Stimulated activated CD8-positive, alpha-beta memory T cell treated with anti-CD3 and anti-CD28 coated beads, Interleukin-7, amount 100 ng/mL, for 48 hours (primary cell): ENCODE data around the gene WDR89.
"Not testable (repeated sequence)": the region's sequence is repeated elsewhere in the genome, so short reads cannot be mapped to it uniquely, and the experiment has no call there.

Experiments used
- DNase-seq, 2 donors: peaks; one replicate each; pipeline ENCODE4 v3.0.0-alpha.2; 2020; ENCODE audit warnings: low read depth in 1 of 2; ENCODE audit errors: extremely low read depth in 1 of 2

The WDR89 gene

DNA sequence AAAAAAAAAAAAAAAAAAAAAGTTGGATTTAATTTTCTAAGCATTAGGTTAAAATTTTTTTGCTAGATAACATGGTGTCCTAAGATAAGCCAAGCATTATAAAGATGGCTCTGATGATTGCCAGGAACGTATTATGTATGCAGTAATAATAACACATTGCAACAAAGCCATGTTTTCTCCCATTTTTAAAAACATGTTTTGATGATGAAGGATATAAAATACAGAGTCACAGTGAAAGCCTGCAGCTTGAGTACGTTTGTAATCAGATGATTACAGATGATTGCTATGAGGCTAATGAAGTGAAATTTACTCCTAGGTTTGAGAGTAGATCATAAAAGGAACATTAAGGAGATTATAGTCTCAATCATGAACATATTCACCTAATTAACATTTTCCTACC lies 13.3 kb upstream of the WDR89 start:
- DNase-seq: no peak

DNA sequence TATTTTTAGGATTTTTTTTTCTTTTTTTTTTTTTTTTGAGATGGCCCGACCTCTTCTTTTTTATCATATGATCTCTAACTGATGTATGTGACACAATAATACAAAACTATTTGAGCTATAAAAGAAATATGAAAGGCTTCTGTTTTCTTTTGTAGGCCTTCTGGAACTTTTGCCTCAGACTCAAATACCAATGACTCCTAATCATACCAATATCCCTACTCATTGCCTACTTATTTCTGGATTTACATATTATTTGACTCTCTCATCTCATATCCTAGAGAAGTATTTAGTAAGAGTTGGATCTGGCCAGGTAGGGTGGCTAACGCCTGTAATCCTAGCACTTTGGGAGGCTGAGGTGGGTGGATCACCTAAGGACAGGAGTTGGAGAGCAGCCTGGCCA lies 12.7 kb upstream of the WDR89 start:
- no peak for DNase-seq

DNA sequence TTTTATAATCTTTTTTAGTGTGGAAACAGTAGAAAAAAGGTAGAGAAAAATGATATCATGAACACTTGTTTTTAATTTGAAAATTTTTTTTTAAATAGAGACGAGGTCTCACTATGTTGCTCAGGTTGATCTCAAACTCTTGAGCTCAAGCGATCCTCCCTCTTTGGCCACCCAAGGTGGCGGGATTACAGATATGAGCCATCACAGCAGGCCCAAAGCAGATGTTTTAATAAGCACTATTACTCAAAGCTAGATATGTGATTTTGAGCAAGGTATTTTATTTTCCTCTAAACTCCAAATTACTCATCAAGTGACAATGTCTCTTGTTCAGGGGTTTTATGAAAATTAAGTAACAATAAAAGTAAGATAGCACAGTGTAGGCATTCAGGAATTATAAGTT lies 10.7 kb upstream of the WDR89 start:
- DNase-seq: no peak

DNA sequence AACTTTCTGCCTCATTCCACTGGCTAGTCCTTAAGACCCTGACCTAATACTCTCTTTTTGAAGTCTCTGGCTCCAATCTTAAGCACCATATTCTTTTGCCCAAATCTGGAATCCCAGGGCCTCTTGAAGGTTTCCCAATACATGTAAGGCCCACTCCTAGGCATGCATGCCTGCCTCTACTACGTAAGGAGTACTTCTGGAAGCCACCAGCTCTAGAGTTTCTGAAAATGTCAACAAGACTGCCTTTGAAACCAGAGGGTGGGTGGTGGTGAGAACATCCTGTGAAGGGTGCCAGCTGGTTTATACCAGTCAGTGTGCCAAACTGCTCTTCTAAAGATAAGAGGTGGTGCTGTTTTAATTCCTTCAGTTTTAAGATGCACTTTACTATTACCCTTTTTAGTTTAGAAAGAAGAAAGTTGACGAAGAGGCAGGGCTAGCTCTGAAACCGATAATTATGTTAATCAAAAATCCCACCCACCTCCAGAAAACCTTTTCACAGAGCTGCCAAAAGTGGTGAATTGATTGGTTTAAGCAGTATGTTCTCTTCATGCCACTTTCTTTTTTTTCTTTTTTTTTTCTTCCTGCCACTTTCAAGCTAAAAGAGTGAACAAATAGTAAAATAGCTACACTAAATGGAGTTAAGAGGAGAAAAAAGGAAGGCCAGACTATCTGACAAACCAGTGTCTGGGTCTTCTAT lies 8.7 kb upstream of the WDR89 start:
- peak in 1 of 2 donors; percentile 25 for DNase-seq

DNA sequence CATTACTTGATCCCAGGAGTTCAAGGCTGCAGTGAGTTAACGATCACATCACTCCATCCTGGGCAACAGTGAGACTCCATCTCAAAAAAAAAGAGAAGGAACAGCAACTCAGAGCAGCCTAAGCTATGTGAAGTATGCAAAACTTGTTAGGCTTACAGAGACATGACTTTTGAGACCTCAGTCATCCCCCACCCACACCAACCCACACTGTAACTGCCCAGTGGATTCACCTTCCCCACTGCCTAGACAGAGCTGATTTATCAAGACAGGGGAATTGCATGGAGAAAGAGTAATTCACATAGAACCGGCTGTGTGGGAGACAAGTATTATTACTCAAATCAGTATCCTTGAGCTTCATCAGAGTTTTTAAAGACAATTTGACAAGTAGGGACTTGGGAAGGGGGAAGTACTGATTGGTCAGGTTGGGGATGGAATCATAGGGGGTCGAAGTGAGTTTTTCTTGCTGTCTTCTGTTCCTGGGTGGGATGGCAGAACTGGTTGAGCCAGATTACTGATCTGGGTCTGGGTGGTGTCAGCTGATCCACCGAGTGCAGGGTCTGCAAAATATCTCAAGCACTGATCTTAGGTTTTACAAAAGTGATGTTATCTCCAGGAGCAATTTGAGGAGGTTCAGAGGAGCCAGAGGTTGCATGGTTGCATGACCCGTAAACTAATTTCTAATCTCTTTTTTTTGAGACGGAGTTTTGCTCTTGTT lies 6.2 kb upstream of the WDR89 start:
- DNase-seq: no peak

DNA sequence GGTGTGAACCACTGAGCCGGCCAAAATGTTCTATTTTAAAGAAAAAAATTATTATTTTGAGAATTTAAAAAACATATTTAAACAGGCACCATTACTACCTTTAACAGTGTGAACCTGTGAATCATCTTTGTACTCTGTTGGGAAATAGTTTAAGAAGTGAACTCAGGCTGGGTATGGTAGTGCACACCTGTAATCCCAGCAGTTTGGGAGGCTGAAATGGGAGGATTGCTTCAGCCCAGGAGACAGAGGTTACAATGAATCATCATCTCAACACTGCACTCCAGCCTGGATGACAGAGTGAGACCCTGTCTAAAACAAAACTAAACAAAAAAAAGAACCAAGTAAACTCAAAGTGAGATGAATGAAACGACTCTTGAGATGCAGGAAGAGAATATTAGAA lies 3.1 kb upstream of the WDR89 start:
- no peak for DNase-seq

DNA sequence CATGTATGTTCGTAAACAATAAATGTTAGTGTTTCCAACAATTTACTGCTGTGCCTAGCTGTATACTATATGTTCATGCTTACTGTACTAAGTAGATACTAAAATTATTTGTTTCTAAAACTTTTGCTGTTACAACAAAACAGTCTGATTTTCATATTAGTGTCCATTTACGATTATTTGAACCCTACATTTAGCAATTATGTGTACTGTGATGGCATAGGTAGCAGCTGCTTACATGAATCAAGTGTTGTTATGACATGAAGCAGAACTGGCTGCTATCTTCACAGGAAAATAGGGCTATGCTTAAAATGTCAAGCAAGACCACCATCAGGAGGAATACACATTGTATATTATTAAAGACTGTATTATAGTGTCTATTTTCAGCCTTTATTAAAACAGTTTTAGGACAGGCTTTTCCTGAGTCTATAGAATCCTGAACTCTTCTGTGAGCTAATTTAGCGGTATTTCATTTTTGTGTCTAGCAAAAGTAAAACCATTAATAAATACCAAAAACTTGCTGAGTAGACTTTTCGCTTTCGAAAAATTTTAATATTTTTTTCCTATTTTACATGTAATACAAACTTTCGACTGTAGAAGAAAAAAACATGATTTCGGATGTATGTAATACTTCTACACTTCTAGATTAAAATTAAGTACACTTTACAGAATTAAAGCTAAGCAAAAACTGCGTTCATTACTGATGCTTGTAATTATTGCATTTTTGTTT lies 1.1 kb upstream of the WDR89 start:
- no peak for DNase-seq

DNA sequence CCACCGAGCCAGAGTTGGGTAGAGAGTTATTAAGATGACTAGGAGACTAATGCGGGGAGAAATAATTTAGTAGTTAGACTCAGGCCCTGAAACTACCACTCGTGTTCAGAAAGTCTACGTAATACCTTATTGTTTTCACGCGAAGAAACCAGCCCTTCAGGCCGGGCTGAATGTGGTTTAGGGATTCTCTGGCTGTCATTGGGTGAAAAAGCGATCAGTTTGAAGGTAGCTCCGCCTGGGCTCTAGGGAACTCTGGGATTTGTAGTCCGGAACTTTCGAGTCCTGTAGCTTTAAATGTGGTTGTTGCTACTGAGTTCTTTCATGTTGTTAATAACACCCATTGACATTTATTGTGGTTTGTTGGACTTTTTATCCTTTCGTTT lies 549 bp upstream of the WDR89 start:
- DNase-seq: peak; percentile 44 to 73

DNA sequence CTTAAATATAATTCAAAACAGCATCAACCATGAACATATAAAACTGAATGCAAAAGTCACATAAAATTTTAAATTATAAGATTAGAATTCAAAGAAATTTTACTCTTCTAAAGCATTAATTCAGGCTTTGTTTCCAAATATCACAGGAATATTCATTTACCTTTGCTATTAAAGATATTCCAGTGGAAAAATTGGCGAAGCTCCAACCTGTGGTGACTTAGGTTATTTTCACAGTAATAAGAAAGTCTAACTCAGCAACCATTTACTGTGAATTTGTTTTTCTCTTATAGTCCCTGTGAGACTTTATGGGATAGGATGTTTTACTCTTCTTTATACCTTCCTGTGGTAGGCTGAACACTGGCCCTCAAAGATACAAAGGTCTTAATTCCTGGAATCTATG lies 3.2 kb downstream of the WDR89 start:
- DNase-seq: no peak

DNA sequence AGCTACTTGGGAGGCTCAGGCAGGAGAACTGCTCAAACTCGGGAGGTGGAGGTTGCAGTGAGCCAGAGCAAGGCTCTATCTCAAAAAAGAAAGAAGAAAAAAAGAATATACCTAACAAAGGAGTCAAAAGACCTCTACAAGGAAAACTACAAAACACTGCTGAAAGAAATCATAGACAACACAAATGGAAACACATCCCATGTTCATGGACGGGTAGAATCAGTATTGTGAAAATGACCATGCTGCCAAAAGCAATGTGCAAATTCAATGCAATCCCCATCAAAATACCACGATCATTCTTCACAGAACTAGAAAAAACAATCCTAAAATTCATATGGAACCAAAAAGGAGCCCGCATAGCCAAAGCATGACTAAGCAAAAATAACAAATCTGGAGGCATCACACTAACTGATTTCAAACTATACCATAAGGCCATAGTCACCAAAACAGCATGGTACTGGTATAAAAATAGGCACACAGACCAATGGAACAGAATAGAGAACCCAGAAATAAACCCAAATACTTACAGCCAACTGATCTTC lies 5.5 kb downstream of the WDR89 start:
- DNase-seq: not testable (repeated sequence)

DNA sequence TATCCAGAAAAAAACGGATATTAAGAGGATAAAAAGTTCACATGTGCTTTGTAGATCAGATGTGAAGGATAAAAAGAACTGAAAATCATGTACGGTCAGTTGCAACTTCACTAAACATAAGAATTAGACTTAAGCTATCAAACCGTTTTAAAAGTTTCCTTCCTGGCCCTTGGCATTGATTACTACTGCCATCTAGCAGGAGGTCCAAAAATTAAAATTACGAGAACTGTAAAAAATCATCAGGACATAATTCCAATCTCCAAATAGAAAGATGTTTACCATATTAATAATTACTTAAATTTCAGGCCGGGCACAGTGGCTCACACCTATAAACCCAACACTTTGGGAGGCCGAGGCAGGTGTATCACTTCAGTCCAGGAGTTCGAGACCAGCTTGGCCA lies 7.9 kb downstream of the WDR89 start:
- DNase-seq: no peak

DNA sequence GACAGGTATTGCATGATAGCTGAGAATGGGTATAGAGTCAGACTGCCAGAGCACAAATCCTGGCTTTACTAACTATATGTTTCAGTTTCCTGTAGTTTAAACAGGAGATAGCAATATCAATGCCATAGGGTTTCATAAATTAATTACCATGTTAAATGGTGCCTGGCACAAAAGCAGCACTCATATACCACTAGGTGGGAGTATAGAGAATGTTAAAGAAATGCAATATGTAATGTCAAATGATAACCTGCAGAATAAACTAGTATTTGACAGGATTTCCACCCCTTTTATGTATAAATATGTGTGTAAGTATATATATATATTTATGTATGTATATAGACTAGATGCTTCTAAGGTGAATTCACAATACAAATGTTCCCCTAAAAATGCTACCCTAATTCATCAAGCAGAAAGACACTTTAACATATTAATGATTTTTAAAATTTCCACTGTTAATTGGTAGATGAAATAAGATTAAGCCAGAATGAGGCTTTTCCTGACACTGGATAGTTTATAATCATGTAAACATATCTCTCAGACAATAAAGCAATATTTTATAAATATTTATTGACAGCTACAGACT lies 8.6 kb downstream of the WDR89 start:
- no peak for DNase-seq

DNA sequence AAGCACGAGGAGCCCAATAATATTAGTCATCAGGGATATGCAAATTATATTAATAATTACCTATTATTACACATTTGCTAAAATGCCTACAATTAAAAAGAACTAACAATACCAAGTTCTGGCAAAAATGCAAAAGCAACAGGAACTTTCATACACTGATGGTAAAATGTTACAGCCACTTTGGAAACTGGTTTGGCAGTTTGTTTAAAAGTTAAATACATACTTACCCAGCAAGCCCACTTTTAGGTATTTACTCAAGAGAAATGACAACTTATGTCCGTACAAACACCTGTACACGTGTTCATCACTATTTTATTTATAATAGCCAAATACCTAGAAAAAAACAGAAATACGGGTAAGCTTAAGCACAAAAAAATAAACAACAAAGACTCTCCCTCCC lies 17.0 kb downstream of the WDR89 start:
- DNase-seq: no peak

DNA sequence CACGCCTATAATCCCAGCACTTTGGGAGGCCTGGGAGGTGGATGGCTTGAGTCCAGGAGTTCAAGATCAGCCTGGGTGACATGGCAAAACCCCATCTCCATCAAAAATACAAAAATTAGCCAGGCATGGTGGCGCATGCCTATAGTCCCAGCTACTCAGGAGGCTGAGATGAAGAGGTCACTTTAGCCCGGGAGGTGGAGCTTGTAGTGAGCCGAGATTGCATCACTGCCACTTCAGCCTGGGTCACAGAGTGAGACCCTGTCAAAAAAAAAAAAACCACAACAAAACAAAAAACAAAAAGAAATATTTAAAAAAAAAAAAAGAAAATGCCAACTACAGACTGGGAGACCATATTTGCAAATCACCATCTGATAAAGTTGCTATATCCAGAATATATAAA lies 17.5 kb downstream of the WDR89 start:
- no peak for DNase-seq

DNA sequence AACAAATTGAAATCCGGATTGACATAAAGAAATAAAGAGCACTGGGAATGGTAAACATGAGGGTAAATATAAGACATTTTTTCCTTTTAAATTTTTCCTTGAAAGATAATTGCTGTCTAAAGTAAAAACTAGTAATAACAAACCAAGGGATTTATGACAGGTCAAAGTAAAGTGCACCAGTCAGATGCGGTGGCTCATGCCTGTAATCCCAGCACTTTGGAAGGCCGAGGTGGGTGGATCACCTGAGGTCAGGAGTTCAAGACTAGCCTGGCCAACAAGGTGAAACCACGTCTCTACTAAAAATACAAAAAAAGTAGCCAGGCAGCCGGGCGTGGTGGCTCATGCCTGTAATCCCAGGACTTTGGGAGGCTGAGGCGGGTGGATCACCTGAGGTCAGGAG lies 19.7 kb downstream of the WDR89 start:
- not testable (repeated sequence) for DNase-seq

DNA sequence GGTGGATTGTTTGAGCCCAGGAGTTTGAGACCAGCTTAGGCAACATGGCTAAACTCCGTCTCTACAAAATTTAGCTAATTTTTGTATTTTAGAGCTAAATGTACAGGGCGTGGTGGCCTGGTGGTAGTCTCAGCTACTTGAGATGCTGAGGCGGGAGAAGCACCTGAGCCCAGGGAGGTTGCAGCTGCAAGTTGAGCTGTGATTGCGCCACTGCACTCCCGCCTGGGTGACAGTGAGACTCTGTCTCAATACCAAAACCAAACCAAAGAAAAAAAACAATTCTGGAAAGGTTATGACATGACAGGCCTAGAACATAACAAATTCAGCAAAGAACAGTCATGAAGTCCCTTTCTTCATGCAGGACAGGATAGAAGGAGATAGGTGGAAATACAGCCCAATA lies 25.7 kb downstream of the WDR89 start:
- no peak for DNase-seq

DNA sequence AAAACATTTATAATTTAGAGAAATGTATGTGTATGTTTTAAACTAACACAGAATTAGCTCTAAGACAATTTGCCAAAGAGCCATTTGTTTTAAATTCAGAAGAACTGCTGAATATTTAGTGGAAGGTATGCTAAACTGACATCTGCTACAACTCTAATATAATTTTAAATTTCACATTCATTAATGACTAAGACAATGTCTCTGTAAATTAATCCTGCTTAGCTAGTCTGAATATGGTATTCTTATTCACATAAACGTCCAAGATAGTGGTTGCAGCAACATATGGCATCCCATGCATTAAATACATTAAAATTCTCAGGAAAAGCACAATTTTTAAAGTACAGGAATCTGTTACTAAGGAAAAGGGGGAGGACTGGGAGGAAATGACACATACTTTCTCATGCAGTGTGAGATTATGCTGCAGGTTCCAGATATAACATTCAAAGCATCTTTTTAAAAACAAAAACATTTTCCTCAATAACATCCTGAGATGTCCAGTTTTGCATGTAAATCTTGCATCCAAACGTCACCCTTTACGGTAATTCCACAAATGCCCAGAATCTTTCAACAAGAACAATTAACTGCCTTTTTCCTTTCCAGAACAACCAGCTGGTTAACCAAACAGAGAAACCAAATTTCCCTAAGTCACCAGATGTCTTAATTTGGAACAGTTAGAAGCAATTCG lies 26.9 kb downstream of the WDR89 start:
- no peak for DNase-seq

DNA sequence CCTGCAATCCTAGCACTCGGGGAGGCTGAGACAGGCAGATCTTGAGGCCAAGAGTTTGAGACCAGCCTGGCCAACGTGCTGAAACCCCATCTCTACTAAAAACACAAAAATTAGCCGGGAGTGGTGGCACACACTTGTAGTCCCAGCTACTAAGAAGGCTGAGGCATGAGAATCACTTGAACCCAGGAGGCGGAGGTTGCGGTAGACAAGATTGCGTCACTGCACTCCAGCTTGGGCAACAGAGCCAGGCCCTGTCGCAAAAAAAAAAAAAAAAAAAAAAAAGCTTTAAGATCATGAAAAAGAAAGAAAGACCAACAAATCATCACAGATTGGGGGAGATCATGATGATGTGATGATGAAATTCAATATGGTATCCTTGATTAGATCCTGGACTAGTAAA lies 30.6 kb downstream of the WDR89 start:
- no peak for DNase-seq

DNA sequence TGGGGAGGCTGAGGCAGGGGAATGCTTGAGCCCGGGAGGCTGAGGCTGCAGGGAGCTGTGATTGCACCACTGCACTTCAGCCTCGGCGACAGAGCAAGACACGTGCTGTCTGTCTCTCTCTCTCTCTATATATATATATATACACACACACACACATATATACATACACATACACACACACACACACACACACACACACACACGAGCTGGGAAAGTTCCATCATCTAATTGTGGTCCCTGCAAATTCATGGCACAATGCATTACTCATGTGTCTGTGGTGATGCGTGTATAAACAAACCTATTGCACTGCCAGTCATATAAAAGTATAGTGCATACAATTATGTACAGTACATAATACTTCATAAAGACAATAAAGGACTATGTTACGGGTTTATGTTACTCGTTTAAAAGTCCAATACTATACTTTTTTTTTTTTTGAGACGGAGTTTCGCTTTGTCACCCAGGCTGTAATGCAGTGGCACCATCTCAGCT lies 36.6 kb downstream of the WDR89 start:
- no peak for DNase-seq

DNA sequence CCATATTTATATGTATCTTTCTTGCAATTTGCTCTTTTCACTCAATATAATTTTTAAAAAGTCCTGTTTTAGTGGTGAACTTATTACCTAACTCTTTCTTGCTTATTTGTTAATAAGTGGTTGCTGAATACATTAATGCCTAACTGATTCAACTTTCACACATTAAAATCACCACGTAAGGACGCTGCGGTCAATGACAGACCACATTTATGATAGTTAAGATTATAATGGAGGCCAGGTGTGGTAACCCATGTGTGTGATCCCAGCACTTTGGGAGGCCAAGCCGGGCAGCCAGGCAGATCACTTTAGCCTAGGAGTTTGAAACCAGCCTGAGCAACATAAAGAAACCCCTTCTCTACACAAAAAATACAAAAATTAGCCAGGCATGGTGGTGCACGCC lies 37.0 kb downstream of the WDR89 start:
- no peak for DNase-seq
